GM21367 (cell line): ENCODE measurements around the gene GLP2R.

Experiments used
- ATAC-seq: cut with Tn5 transposase; IDR thresholded peaks from one replicate; pipeline ENCODE4 v1.9.1; 2021; ENCODE audit not compliant: unreplicated experiment

Gene GLP2R

DNA sequence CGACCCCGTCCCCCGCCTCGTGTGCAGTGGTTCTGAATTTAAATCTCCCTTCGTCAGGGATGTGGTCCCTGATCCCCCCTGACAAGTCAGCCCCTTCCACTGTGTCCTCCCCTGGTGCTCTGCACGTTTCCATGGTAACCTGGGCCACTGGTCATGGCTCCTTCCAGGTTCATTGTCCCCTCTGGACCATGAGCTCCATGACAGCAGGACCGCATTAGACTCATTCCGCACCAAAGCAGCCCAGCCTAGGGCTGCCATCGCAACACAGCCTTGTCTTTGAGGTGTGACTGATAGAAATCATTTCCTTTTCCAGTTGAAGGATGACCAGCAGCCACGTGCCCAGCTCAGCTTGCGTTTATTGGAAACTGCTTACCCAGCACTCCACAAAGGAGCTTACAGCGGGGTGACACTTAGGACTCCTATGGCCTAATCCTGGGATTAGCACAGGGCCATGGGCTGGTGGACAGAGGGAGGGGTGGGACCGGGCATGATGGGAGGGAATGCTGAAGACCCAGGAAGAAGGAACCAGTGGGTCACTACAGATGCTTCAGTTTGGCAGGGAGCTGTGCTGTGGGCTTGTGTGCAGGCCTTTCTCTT is 71.7 kb downstream of the GLP2R start:
- no peak for ATAC-seq

DNA sequence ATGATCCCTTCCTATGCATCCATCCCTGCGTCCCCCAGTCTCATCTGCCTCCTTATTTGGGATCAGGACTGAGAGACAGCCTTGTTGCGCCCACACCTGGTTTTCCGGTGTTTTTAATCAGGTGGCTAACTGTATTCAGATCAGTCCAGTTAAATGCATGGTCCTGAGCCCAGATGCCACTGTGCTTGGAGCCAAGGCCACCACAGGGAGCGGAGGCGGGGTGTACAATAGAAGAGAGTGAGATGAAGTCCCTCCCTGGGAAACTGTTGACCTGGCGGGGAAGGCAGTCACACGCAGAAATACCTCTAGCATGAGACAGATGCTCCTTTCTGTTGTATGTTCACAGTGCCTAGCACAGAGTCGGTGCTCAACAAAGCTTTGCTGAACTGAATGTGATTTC is 73.1 kb downstream of the GLP2R start:
- ATAC-seq = no peak

DNA sequence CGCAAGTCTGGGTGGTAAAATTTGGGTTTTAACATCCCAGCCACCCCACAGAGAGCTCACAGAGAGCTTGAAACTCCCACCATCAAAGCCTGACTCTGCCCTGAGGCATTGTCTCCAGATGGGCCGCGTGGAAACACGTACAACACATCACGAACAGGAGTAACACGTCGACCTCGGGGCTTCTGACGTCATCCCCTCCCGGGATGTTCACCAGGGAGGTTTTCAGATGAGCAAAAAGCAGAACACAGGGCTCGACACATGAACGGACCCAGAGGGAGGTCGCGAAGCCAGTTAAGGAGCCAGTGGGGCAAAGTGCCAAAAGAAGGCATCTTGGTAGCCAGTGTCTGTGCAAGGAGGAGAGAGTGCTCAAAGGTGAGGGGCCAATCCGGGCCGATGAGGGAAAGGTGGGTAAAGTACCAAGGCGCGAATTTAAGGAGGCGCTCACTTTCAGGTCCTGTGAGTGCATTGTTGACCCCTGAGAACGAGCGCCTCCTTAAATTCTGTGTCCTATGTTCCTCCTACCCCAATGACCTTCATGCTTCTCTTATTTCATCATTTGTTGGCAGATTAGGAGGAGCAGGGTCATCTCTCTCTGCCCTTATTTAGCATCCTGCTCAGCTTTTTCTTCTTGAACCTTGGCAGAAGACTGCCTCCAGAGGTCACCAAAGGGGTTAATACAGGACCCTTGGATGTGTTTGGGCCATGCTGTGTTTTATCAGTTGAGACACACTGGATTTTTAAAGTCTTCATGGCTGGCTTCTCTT is 73.7 kb downstream of the GLP2R start:
- no peak for ATAC-seq

DNA sequence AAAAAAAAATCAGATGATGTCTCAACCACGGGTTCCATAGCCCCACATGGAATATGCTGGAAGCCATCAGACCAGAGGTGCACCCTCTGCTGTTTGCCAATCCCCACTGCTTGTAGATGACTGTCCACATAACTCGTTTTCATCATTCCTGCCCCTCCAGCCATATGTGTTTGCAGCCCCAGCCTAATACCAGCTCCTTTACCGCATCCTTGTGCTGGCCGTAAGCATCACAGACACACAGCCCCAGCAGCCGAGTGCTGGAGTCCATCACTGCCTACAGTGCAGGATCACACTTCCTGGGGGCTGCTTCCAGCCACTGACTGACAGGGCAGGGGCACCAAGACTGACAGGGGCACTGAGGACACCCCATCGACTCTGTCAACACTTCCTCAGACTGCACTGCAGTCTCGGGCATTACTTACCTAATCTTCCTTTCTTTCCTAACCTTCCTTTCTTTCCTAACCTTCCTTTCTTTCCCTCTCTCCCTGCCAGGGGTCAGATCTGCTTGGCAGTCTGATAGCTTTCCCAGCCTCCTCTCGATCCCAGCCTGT is 74.4 kb downstream of the GLP2R start:
- no peak for ATAC-seq

DNA sequence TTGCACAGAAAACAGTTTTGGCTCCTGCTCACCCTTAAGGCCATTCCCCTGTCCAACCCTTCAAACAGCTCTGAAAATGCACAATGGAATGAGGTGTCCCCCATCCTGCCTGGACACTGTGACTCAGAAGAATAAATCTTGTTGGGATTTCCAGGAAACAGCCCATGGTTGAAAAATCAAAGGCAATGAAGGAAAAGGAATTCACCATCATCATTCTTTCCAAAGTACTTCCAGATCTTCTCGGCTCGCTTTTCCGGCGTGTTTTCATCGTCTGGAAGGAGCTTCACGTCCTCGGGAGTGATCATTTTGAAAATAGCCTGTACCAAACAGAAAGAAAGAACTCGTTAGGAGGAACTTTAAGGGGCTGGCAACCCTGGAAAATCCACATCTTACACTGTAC is 75.1 kb downstream of the GLP2R start:
- ATAC-seq = no peak

DNA sequence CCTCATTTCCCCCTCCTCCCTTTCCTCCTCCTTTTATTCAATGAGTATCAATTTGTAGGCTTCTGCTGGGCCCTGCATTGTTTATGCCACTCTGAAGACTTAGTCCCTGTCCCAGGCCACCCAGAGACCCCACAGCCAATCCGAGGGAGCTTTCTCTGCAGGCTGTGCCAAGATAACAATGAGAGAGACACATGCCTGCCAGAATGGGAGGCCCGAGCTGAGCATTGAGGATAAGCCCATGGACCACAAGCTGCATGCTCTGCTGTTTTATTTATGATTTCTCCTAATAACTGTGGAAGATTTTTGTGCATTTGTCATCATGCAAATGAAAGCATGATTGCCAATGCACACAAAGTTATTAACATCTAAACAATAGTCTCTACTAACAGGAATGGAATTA is 76.4 kb downstream of the GLP2R start:
- ATAC-seq = no peak

DNA sequence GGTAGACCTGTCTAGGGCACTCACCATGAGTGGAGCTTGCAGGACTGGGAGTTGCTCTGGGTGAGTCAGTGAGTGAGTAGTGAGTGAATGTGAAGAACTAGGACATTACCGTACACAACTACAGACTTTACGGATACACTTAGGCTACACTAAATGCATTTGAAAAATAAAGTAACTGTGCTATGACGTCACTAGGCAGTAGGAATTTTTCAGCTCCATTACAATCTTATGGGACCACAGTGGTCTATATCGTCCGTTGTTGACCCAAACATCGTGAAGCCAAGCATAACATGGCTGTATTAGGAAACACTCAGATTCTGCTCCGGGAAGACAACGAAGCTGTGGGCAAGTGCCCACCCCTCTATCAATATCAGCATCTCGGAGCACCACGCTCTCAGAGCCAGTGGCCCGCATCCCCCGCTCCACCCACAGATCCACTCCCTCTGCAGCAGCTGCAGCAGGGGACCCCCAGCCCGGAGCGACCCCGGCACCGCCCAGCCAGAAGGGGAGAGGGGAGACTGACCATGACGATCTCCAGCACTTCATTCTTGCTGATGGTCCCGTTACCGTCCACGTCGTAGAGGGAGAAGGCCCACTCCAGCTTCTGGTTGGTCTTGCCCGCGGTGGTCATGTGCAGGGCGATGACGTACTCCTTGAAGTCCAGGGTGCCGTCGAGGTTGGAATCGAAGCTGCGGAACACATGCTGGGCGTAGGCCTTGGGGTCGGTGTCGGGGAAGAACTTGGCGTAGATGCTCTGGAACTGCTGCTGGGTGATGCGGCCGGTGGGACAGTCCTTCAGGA is 78.8 kb downstream of the GLP2R start:
- no peak for ATAC-seq

DNA sequence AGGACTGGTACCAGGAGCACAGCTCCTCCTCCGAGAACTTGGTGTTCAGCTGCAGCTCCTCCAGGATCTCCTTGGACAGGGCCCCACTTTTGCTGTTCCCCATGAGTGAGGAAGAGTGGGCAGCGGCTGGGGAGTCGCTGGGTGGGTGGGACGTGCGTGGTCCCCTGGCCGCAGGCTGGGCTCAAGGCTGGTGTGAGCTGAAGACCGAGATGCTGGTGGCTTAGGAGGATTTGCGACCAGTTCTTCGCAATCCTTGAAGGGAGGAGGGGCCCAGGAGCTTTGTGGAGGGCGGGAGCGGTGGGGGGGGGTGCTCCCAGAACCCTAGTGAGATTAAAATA is 79.3 kb downstream of the GLP2R start, which contains the start of gene RCVRN:
RCVRN (minus strand) TSS at position 194 of the 338 bp plus-strand sequence; CDS start at position 103, 91 bp downstream.
- no peak for ATAC-seq

DNA sequence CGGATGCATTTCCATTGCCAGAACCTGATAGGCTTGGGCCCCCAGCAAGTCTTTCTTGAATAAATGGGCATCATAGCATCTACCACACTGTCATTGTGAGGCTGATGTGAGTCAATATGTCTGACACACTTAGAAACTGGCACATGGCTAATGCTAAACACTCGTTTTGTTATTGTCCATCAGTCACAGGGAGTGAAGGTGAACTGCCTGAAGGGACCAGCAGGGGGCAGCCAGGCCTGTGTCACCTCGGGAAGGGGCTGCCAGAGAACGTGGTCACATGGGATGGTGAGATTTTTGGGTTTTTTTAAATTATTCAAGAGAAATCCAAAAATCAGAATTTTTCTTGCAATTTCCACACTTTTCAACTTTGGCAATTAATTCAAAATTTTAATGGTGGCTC is 80.2 kb downstream of the GLP2R start:
- ATAC-seq = no peak

DNA sequence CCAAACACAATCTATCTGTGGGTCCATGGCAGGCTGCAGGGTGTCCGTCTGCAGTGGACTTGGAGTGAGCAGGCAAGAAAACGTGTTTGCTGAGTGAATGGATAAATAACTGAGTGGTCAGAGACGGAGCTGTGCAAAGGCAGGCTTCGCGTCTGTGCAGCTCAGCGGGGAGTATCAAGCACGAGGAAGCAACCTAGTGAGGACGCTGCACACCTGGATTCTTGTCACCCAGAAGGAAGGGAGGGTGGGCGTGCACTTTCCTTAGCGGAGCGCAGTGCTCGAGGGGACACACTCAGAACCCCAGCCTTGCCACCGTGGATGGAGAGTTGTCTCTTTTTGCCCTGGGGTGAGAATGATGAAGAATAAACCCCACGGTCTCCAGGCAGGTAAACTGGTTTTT is 80.9 kb downstream of the GLP2R start:
- ATAC-seq = no peak

DNA sequence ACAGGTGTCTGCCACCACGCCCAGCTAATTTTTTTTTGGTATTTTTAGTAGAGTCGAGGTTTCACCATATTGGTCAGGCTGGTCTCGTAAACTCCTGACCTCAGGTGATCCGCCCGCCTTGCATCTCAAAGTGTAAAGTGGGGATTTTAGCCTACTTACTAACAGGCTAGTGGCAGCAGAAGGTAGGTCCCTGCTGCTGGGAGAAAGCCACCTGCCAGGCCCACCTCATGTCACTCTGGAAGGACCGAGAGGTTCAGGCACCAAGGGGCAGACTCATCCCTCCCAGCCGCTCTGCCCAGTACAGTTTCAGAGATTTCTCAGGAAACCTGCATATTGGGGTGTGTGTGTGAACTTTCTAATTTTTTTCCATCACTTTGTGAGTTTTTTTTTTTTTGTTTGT is 81.4 kb downstream of the GLP2R start:
- ATAC-seq = no peak

DNA sequence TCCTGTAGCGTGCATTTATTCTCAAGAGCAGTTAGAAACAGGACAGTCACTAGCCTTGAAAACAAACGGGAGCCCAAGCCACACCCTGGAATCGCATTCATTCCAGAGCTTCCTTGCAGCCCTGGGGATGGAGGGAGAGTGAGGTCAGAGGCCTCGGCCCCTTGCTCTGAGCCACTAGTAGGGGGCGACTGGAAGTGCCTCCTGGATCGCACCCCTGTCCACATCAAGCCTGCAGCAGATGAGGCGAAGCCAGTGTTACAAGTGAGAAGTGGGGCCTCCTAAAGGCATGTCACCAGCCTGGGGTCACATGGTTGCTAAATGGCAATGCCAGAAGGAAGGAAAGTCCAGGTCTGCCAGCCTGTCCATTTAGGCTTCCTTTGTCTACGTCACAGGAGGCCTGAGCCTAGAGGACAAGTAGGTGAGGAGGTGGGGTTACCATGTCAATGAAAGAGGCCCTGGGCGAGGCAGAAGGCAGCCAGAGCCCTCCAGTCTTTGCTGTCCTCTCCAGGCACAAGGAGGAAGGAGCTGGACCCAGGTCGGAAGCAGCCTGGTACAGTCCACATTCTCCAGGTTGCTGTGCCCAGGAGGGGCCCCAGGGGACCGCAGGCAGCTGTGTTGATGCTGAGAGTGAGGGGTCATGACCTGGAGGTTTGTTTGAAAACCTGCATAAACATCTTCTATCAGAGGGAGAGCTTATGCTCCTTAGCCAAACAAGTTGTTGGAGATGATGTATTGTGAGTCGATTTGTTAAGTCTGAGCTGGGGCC is 82.3 kb downstream of the GLP2R start:
- ATAC-seq = no peak

DNA sequence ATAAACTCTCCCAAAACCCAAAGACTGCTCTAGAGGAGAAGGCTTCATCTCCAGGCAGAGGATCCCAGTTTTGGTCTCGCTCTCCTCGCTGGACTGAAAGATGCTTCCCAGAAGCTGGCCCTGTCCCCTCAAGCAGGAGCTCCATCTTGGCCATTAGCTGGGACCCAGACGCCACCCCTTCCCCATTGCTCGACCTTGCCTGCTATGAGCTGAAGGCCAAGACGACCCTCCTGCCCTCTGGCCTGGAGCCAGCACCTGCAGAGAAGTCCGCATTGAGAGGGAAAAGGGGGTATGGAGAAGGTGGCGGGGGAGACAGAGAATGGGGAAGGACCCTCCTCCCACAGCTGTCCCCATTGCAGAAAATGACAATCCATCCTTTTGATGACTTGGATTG is 82.9 kb downstream of the GLP2R start:
- ATAC-seq = no peak

DNA sequence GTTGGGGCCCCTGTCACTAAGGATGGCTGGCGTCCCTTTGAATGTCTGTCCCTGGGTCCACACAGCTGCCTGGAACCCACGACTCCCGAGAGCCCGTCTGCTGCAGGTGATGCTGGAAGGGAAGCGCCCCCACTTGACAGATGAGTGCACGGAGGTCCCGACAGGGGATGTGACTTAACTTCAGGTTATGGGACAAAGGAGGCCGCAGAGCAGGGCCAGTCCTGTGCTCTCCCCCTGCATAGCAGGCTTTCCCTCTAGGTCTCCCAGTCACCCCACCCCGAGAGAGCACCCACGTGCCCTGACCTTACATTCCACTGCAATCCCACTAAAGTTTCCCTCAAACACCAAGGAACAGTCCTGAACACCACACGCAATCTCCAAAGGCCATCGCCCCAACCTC is 85.4 kb downstream of the GLP2R start:
- ATAC-seq = no peak

DNA sequence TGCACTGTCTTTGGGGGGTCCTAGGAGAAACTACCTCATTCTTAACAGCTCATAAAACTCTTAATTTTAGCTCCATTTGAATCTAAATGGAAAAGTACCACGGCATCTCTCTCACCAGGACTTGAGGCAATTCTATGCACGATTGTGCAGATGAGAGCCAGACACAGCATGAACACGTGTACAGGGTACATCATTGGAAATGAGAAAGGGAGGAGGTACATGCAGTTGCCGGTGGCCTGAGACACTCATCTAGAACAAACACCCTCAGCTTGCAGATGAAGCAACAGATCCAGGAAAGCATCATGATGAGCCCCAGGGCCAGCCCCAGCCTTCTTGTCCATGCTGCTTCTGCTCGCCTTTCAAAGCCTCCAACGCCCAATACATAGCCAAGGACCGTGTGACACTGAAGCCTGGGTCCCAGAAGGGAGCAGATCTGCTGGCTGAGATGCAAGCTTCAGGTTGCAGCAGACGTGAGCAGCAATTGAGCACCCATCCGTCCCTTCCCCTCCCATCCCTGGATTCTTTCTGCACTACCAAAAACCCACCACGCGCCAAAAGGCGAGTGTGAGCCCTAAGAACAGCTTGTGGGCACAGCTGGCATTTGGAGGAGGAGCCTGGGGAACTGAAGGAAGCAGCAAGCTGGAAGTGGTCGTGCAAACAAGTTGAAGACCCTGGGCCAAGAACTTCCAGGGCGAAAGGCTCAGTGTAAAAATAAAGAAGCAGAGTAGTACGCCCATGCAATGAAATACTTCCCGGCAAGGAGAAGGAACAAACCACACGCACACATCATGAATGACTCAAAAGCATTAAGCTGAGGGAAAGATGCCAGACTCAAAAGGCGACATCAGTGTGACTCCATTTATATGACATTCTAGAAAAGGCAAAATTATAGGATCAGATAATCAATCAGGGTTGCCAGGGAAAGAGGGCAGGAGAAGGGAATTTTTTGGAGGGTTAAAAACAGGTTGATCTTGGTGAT is 86.7 kb downstream of the GLP2R start:
- no peak for ATAC-seq

DNA sequence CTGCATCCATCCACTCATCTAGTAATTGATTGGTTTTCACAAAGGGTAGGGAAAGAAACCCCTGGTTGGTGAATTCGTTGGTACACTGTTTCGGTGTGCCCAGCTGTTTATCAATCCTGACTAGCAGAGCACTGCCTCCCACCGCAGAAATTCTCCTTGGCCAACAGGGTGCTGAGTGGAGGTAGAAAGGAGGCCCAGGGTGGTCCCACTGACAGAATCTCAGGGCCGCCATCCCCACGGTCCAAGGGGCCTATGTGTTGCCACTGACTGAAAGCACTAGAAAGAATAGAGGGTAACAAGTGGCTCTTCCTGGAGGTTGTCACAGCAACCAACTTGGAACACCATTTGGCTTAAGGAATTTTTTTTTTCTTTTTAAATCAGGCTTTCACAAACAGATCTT is 87.8 kb downstream of the GLP2R start:
- ATAC-seq = no peak

DNA sequence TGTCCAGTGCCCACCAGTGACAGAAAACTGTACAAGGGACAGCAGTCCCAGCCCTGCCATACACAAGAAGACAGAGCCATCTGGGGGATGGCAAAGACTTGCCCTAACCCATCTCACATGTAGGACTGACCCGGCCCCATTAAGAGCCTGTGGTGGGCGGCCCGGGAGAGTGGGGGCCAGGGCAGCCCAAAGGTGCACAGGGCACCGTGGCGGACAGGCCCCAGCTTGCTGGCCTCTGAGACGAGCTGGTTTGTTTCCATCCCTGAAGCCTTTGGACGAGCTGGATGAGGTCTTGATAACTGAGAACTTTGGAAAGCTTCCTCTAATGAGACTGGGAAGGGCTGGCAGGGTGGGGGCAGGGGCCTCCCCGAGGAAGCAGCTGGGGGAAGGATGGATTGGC is 90.4 kb downstream of the GLP2R start:
- no peak for ATAC-seq

DNA sequence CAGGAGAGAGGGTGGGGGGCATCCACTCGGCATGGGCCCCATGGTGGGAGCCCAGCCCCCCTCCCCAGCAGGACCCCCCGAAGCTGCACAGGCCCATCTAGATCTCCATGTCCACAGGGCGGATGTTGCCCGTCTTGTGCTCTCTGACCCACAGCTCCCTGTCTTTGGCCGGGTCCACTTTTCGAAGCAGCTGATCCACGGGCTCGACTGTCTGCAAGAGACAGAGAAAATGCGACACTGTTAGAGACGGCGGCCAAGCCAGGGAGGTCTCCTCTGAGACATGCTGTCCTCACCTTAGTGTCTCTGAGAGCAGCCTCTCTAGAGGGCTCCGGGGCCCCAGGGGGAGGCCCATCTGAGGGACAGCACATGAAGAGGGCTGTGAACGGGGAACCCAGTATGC is 91.4 kb downstream of the GLP2R start:
- ATAC-seq = no peak

DNA sequence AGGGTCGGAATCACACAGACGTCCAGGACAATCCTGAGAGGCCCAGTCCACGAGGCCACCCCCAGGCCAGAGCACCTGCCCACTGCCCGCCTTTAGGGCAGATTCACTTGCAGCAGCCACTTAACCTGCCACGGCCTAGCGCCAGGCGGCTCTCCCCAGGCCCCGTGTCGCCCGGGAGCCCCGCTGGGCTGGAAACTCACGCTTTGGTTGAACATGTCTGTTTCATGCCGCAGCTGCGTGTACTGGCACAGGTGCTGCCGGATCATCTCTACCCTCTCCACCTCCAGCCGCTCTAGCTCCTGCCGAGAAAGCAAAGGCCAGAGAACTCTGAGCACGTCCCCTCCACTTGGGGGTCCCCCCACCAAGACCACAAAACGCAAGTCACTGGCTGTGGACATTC is 92.1 kb downstream of the GLP2R start:
- no peak for ATAC-seq

DNA sequence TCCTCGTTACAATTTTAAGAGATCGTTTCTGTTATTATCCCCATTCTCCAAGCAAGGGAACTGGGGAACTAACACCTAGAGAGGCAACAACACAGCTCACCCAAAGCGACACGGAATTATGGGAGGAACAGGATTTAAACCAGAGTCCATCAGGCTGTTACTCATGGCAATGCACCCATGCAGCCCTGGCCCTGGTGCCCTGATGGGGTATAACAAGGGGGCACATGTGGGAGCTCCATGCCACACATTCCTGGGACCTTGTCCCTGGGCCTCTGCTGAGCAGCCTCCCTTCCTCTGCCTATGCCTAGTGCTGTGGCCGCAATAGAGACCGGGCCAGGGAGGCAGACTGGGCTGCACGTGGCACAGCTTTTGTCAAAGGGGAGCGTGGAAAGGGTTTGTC is 92.6 kb downstream of the GLP2R start:
- ATAC-seq = no peak
